Measurements from ENCODE around the gene FAM89A.

- TF ChIP-seq IRF2 (CRISPR knock-in tag; IDR thresholded peaks at IDR 0.05): no peak
- TF ChIP-seq, protein P1, sequence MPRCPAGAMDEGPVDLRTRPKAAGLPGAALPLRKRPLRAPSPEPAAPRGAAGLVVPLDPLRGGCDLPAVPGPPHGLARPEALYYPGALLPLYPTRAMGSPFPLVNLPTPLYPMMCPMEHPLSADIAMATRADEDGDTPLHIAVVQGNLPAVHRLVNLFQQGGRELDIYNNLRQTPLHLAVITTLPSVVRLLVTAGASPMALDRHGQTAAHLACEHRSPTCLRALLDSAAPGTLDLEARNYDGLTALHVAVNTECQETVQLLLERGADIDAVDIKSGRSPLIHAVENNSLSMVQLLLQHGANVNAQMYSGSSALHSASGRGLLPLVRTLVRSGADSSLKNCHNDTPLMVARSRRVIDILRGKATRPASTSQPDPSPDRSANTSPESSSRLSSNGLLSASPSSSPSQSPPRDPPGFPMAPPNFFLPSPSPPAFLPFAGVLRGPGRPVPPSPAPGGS (CRISPR knock-in tag; IDR thresholded peaks at IDR 0.05): no peak
- no peak for TF ChIP-seq NRL (CRISPR knock-in tag; IDR thresholded peaks at IDR 0.05; ENCODE audit: borderline replicate concordance)
- TF ChIP-seq TSC22D2 (CRISPR knock-in tag; IDR thresholded peaks at IDR 0.05; ENCODE audit: borderline replicate concordance): no peak
- TF ChIP-seq, protein P2, sequence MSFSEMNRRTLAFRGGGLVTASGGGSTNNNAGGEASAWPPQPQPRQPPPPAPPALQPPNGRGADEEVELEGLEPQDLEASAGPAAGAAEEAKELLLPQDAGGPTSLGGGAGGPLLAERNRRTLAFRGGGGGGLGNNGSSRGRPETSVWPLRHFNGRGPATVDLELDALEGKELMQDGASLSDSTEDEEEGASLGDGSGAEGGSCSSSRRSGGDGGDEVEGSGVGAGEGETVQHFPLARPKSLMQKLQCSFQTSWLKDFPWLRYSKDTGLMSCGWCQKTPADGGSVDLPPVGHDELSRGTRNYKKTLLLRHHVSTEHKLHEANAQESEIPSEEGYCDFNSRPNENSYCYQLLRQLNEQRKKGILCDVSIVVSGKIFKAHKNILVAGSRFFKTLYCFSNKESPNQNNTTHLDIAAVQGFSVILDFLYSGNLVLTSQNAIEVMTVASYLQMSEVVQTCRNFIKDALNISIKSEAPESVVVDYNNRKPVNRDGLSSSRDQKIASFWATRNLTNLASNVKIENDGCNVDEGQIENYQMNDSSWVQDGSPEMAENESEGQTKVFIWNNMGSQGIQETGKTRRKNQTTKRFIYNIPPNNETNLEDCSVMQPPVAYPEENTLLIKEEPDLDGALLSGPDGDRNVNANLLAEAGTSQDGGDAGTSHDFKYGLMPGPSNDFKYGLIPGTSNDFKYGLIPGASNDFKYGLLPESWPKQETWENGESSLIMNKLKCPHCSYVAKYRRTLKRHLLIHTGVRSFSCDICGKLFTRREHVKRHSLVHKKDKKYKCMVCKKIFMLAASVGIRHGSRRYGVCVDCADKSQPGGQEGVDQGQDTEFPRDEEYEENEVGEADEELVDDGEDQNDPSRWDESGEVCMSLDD (CRISPR knock-in tag; IDR thresholded peaks at IDR 0.05; ENCODE audit: borderline replicate concordance): no peak
- TF ChIP-seq, protein P3, sequence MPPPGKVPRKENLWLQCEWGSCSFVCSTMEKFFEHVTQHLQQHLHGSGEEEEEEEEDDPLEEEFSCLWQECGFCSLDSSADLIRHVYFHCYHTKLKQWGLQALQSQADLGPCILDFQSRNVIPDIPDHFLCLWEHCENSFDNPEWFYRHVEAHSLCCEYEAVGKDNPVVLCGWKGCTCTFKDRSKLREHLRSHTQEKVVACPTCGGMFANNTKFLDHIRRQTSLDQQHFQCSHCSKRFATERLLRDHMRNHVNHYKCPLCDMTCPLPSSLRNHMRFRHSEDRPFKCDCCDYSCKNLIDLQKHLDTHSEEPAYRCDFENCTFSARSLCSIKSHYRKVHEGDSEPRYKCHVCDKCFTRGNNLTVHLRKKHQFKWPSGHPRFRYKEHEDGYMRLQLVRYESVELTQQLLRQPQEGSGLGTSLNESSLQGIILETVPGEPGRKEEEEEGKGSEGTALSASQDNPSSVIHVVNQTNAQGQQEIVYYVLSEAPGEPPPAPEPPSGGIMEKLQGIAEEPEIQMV (CRISPR knock-in tag; IDR thresholded peaks at IDR 0.05; ENCODE audit: low read depth): no peak
- TF ChIP-seq RFX3 (CRISPR knock-in tag; IDR thresholded peaks at IDR 0.05): no peak
- no peak for TF ChIP-seq POLR2A (IDR thresholded peaks at IDR 0.05; ENCODE audit: insufficient read depth in 1 of 2, low read depth in 2 of 2, low read length in 2 of 2)
- TF ChIP-seq KDM6A (CRISPR knock-in tag; IDR thresholded peaks at IDR 0.05; ENCODE audit: low read depth): no peak
- no peak for TF ChIP-seq ZNF260 (CRISPR knock-in tag; IDR thresholded peaks at IDR 0.05; ENCODE audit: borderline replicate concordance, low read depth)
Measured at GRCh38 chr1:231027971-231028370, 12.1 kb downstream of the FAM89A start.

All from HepG2 (cell line).